Hepatocyte (in vitro differentiated cells): ENCODE data around the gene GDF9. TPM values are rescaled to one million over a fixed set of nuclear protein-coding genes. Genes with fewer than 3 reads are reported as not detected.

Source experiments
- DNase-seq: peaks from one replicate; pipeline ENCODE4 v3.0.0-alpha.2; 2016; ENCODE audit warnings: low spot score
- H2AFZ ChIP-seq: fragments of 200-600 bp; sonication (generic); 2 replicates; pipeline ENCODE4 v1.6.0; 2016; ENCODE audit warnings: antibody characterized with exemption, mild to moderate bottlenecking
- H3K27ac ChIP-seq: fragments of 200-600 bp; sonication (generic); 2 replicates; pipeline ENCODE4 v1.5.1; 2016; ENCODE audit warnings: mild to moderate bottlenecking
- H3K27me3 ChIP-seq: fragments of 200-600 bp; sonication (generic); 2 replicates; pipeline ENCODE4 v1.6.1; 2016
- H3K36me3 ChIP-seq: fragments of 200-600 bp; sonication (generic); replicated peaks from 2 replicates; pipeline ENCODE4 v1.5.1; 2016; ENCODE audit warnings: low read depth; ENCODE audit not compliant: insufficient read depth
- H3K4me1 ChIP-seq: fragments of 200-600 bp; sonication (generic); 2 replicates; pipeline ENCODE4 v1.5.1; 2016; ENCODE audit warnings: mild to moderate bottlenecking, moderate library complexity; ENCODE audit not compliant: insufficient read depth
- H3K4me2 ChIP-seq: fragments of 200-600 bp; sonication (generic); 2 replicates; pipeline ENCODE4 v1.6.0; 2016
- H3K4me3 ChIP-seq: fragments of 200-600 bp; sonication (generic); 2 replicates; pipeline ENCODE4 v1.5.1; 2016; ENCODE audit warnings: mild to moderate bottlenecking
- H3K79me2 ChIP-seq: fragments of 200-600 bp; sonication (generic); 2 replicates; pipeline ENCODE4 v1.6.0; 2017; ENCODE audit warnings: mild to moderate bottlenecking
- H3K9me2 ChIP-seq: fragments of 200-600 bp; sonication (generic); replicated peaks from 2 replicates; pipeline ENCODE4 v1.6.0; 2017; ENCODE audit warnings: mild to moderate bottlenecking; ENCODE audit not compliant: insufficient read depth
- H3K9me3 ChIP-seq: fragments of 200-600 bp; sonication (generic); 2 replicates; pipeline ENCODE4 v1.5.1; 2016; ENCODE audit warnings: low read depth, mild to moderate bottlenecking
- H4K20me1 ChIP-seq: fragments of 200-600 bp; sonication (generic); 2 replicates; pipeline ENCODE4 v1.6.0; 2016; ENCODE audit warnings: mild to moderate bottlenecking; ENCODE audit not compliant: insufficient read depth, poor library complexity, severe bottlenecking
- CTCF ChIP-seq: fragments of 200-600 bp; sonication (generic); IDR thresholded peaks from 2 replicates; pipeline ENCODE4 v1.5.1; 2016; ENCODE audit warnings: antibody characterized with exemption, mild to moderate bottlenecking; ENCODE audit not compliant: poor library complexity
- EZH2 ChIP-seq: fragments of 200-600 bp; sonication (generic); IDR thresholded peaks from 2 replicates; pipeline ENCODE4 v1.6.1; 2016; ENCODE audit warnings: antibody characterized with exemption, mild to moderate bottlenecking, borderline replicate concordance
- EZH2phosphoT487 ChIP-seq: fragments of 200-600 bp; sonication (generic); IDR thresholded peaks from one replicate; pipeline ENCODE4 v1.6.1; 2018; ENCODE audit warnings: antibody characterized with exemption, mild to moderate bottlenecking, low read depth, moderate library complexity; ENCODE audit not compliant: unreplicated experiment, severe bottlenecking
- WGBS: methylation state at CpG from one replicate; pipeline ENCODE4 v1.1.6; 2016; ENCODE audit warnings: low lambda C conversion rate; ENCODE audit errors: missing lambda C conversion rate; 5-methylcytosine and 5-hydroxymethylcytosine counted together
- polyA plus RNA-seq: library from polyadenylated mRNA; unstranded; fragments of >200 nt; fragmentation: Nextera tagmentation; extraction: Ambion mirVana; gene quantifications from 2 replicates; pipeline ENCODE4 v1.2.1, GENCODE V29; 2016
- total RNA-seq: library from RNA; depleted of rRNA; stranded (reverse); fragments of >200 nt; gene quantifications from 2 replicates; pipeline ENCODE4 v1.2.3, GENCODE V29; 2014

GDF9 gene
- total and polyA plus RNA-seq, 2 experiments from 2014 or later = 1.7 to 2.2 TPM

- Histone ChIP-seq H3K4me1 (peaks cover 10% of the 10 kb centered on the region), H3K9me3 (no peaks in the 10 kb centered on the region), H3K9me2 (no peaks in the 10 kb centered on the region), H3K27ac (no peak overlapping the region), H3K27me3 (no peaks in the 10 kb centered on the region), H3K4me2 (peak overlapping the region; percentile 88), H3K36me3 (no peaks in the 10 kb centered on the region), H3K4me3 (no peak overlapping the region), H4K20me1 (no peaks in the 10 kb centered on the region), H3K79me2 (peaks cover 16% of the 10 kb centered on the region), H2AFZ (no peak overlapping the region)
- TF ChIP-seq EZH2phosphoT487 = no peak
- TF ChIP-seq CTCF = no peak
- TF ChIP-seq EZH2 = no peak
- WGBS = 90% methylated on average over 4 of the region's 4 CpGs
- no peak for DNase-seq
These were observed 37.3 kb downstream of the GDF9 start for GRCh38 chr5:132828846-132829494.

GRCh38 chr5:132827943-132828673 lies 38.2 kb downstream of the GDF9 start:
- Histone ChIP-seq H3K27ac (no peak overlapping the region), H4K20me1 (no peaks in the 10 kb centered on the region), H3K4me2 (no peak overlapping the region), H3K9me2 (no peaks in the 10 kb centered on the region), H3K4me3 (no peak overlapping the region), H3K9me3 (no peaks in the 10 kb centered on the region), H3K27me3 (no peaks in the 10 kb centered on the region), H3K36me3 (no peaks in the 10 kb centered on the region), H3K79me2 (peaks cover 16% of the 10 kb centered on the region), H2AFZ (no peak overlapping the region), H3K4me1 (peaks cover 11% of the 10 kb centered on the region)
- no peak for DNase-seq
- TF ChIP-seq EZH2phosphoT487 (no peak), EZH2 (no peak), CTCF (no peak)
- 90% methylated on average over 4 of the region's 4 CpGs for WGBS

GRCh38 chr5:132826424-132827082 lies 39.7 kb downstream of the GDF9 start:
- no peak overlapping the region for H3K4me3 ChIP-seq
- no peaks in the 10 kb centered on the region for H3K9me3 ChIP-seq
- H3K4me1 ChIP-seq = peaks cover 15% of the 10 kb centered on the region
- H3K27me3 ChIP-seq = no peaks in the 10 kb centered on the region
- H3K9me2 ChIP-seq = no peaks in the 10 kb centered on the region
- H3K36me3 ChIP-seq = no peaks in the 10 kb centered on the region
- peak overlapping the region; percentile 70 for H3K4me2 ChIP-seq
- no peak for TF ChIP-seq EZH2
- H4K20me1 ChIP-seq = no peaks in the 10 kb centered on the region
- WGBS = 69% methylated on average over 6 of the region's 6 CpGs
- no peak overlapping the region for H2AFZ ChIP-seq
- H3K79me2 ChIP-seq = peaks cover 16% of the 10 kb centered on the region
- no peak overlapping the region for H3K27ac ChIP-seq
- DNase-seq = no peak

- WGBS = 55% methylated on average over 28 of the region's 43 CpGs
- H3K9me3 ChIP-seq = no peaks in the 10 kb centered on the region
- no peaks in the 10 kb centered on the region for H3K36me3 ChIP-seq
- no peak for DNase-seq
- no peak overlapping the region for H3K4me3 ChIP-seq
- no peaks in the 10 kb centered on the region for H3K27me3 ChIP-seq
- peaks cover 13% of the 10 kb centered on the region for H3K4me1 ChIP-seq
- no peak overlapping the region for H3K27ac ChIP-seq
- TF ChIP-seq EZH2 (no peak), CTCF (no peak), EZH2phosphoT487 (no peak)
- H2AFZ ChIP-seq = no peak overlapping the region
- peaks cover 16% of the 10 kb centered on the region for H3K79me2 ChIP-seq
- H3K4me2 ChIP-seq = peak overlapping the region; percentile 70
- no peaks in the 10 kb centered on the region for H4K20me1 ChIP-seq
- no peaks in the 10 kb centered on the region for H3K9me2 ChIP-seq
These were observed 40.4 kb downstream of the GDF9 start for GRCh38 chr5:132825834-132826391.
